H9 (cell line): Measurements from ENCODE around the gene NPRL2. TPM values are rescaled to one million over a fixed set of nuclear protein-coding genes. Genes with fewer than 3 reads are reported as not detected.

ENCODE experiments used
- DNase-seq: peaks from one replicate; pipeline ENCODE4 v3.0.0-alpha.2; 2017
- H2AFZ ChIP-seq: one replicate; pipeline ENCODE4 v1.6.1; 2013; ENCODE audit warnings: mild to moderate bottlenecking, low read length, control low read depth, moderate library complexity
- H2AK5ac ChIP-seq: 2 replicates; pipeline ENCODE4 v1.6.1; 2013; ENCODE audit warnings: low read length, control low read depth, mixed read lengths; ENCODE audit not compliant: insufficient read length
- H2BK120ac ChIP-seq: one replicate; pipeline ENCODE4 v1.6.1; 2013; ENCODE audit warnings: low read depth, mild to moderate bottlenecking, low read length, control low read depth, inconsistent platforms; ENCODE audit not compliant: poor library complexity, severe bottlenecking
- H2BK12ac ChIP-seq: 2 replicates; pipeline ENCODE4 v1.6.1; 2013; ENCODE audit warnings: low read length, control low read depth, mixed read lengths, low read depth; ENCODE audit not compliant: insufficient read length
- H2BK15ac ChIP-seq: 2 replicates; pipeline ENCODE4 v1.6.1; 2013; ENCODE audit warnings: low read depth, low read length, control low read depth
- H2BK20ac ChIP-seq: one replicate; pipeline ENCODE4 v1.6.1; 2013; ENCODE audit warnings: low read depth, mild to moderate bottlenecking, low read length, control low read depth, inconsistent platforms; ENCODE audit not compliant: poor library complexity, severe bottlenecking
- H2BK5ac ChIP-seq: 2 replicates; pipeline ENCODE4 v1.6.1; 2013; ENCODE audit warnings: low read length, control low read depth, mixed read lengths; ENCODE audit not compliant: insufficient read length
- H3K14ac ChIP-seq: 2 replicates; pipeline ENCODE4 v1.6.1; 2013; ENCODE audit warnings: low read length, control low read depth; ENCODE audit not compliant: insufficient read depth
- H3K18ac ChIP-seq: 2 replicates; pipeline ENCODE4 v1.6.1; 2013; ENCODE audit warnings: low read depth, mild to moderate bottlenecking, mixed read lengths, low read length, control low read depth; ENCODE audit not compliant: insufficient read length
- H3K23ac ChIP-seq: 2 replicates; pipeline ENCODE4 v1.6.1; 2013; ENCODE audit warnings: low read length, control low read depth, mixed read lengths, low read depth; ENCODE audit not compliant: insufficient read length
- H3K23me2 ChIP-seq: 2 replicates; pipeline ENCODE4 v1.6.1; 2013; ENCODE audit warnings: low read depth, mild to moderate bottlenecking, mixed read lengths, low read length, control low read depth; ENCODE audit not compliant: insufficient read length, poor library complexity, severe bottlenecking
- H3K27ac ChIP-seq: 2 replicates; pipeline ENCODE4 v1.5.1; 2013; ENCODE audit warnings: low read length, control low read depth, mixed read lengths, low read depth; ENCODE audit not compliant: insufficient read length
- H3K27me3 ChIP-seq: 2 replicates; pipeline ENCODE4 v1.6.1; 2013; ENCODE audit warnings: low read length, control low read depth, inconsistent platforms; ENCODE audit not compliant: insufficient read depth
- H3K4ac ChIP-seq: 2 replicates; pipeline ENCODE4 v1.6.1; 2013; ENCODE audit warnings: low read depth, mild to moderate bottlenecking, control low read depth, inconsistent platforms, low read length, moderate library complexity
- H3K4me1 ChIP-seq: 2 replicates; pipeline ENCODE4 v1.6.1; 2013; ENCODE audit warnings: low read length, control low read depth, inconsistent platforms; ENCODE audit not compliant: insufficient read depth
- H3K4me2 ChIP-seq: 2 replicates; pipeline ENCODE4 v1.6.1; 2013; ENCODE audit warnings: low read length, control low read depth, mixed read lengths; ENCODE audit not compliant: insufficient read length, insufficient read depth
- H3K56ac ChIP-seq: 2 replicates; pipeline ENCODE4 v1.6.1; 2013; ENCODE audit warnings: low read depth, mild to moderate bottlenecking, mixed read lengths, low read length, control low read depth; ENCODE audit not compliant: insufficient read length
- H3K79me1 ChIP-seq: 2 replicates; pipeline ENCODE4 v1.6.1; 2013; ENCODE audit warnings: low read depth, mild to moderate bottlenecking, moderate library complexity, low read length, control low read depth, inconsistent platforms; ENCODE audit not compliant: insufficient read depth, poor library complexity, severe bottlenecking
- H3K79me2 ChIP-seq: 2 replicates; pipeline ENCODE4 v1.6.1; 2013; ENCODE audit warnings: low read length, control low read depth, inconsistent platforms; ENCODE audit not compliant: insufficient read depth
- H3K9ac ChIP-seq: 2 replicates; pipeline ENCODE4 v1.6.1; 2013; ENCODE audit warnings: low read length, control low read depth, mixed read lengths; ENCODE audit not compliant: insufficient read length; ENCODE audit errors: extremely low read depth
- H3K9me3 ChIP-seq: one replicate; pipeline ENCODE4 v1.6.1; 2013; ENCODE audit warnings: low read depth, low read length, inconsistent platforms; ENCODE audit not compliant: control insufficient read depth
- H3T11ph ChIP-seq: one replicate; pipeline ENCODE4 v1.6.1; 2013; ENCODE audit warnings: mild to moderate bottlenecking, low read length, control low read depth, inconsistent platforms
- H4K20me1 ChIP-seq: one replicate; pipeline ENCODE4 v1.6.1; 2013; ENCODE audit not compliant: control insufficient read depth, insufficient read length, insufficient read depth
- H4K5ac ChIP-seq: 2 replicates; pipeline ENCODE4 v1.6.1; 2013; ENCODE audit warnings: low read depth, mild to moderate bottlenecking, mixed read lengths, low read length, control low read depth; ENCODE audit not compliant: insufficient read length
- H4K8ac ChIP-seq: replicated peaks from 2 replicates; pipeline ENCODE4 v1.6.1; 2013; ENCODE audit warnings: low read length, control low read depth, mixed read lengths, low read depth; ENCODE audit not compliant: insufficient read length
- H4K91ac ChIP-seq: 2 replicates; pipeline ENCODE4 v1.6.1; 2013; ENCODE audit warnings: low read depth, mild to moderate bottlenecking, moderate library complexity, mixed read lengths, low read length, control low read depth; ENCODE audit not compliant: insufficient read length
- H3K27ac Mint-ChIP-seq, 3 experiments: 2 replicates in 2 of 3; 3 replicates in 1 of 3; pipeline ENCODE4 v1.8.0; 2020 to 2021; ENCODE audit warnings: mixed read lengths in 3 of 3, mild to moderate bottlenecking in 1 of 3, moderate library complexity in 1 of 3
- H3K27me3 Mint-ChIP-seq: 2 replicates; pipeline ENCODE4 v1.8.0; 2021; ENCODE audit warnings: low read depth, mild to moderate bottlenecking, moderate library complexity, mixed read lengths
- H3K36me3 Mint-ChIP-seq, 3 experiments: 2 replicates in 2 of 3; 3 replicates in 1 of 3; pipeline ENCODE4 v1.8.0; 2020 to 2021; ENCODE audit warnings: low read depth in 3 of 3, mixed read lengths in 3 of 3; ENCODE audit not compliant: insufficient read depth in 1 of 3
- H3K4me1 Mint-ChIP-seq, 2 experiments: 2 replicates each; pipeline ENCODE4 v1.8.0; 2020; ENCODE audit warnings: mixed read lengths in 2 of 2
- H3K4me3 Mint-ChIP-seq, 2 experiments: 2 replicates in 1 of 2; 3 replicates in 1 of 2; pipeline ENCODE4 v1.8.0; 2020 to 2021; ENCODE audit warnings: mild to moderate bottlenecking in 2 of 2, mixed read lengths in 2 of 2, moderate library complexity in 1 of 2
- H3K9me3 Mint-ChIP-seq, 2 experiments: 2 replicates in 1 of 2; 3 replicates in 1 of 2; pipeline ENCODE4 v1.8.0; 2020; ENCODE audit warnings: mild to moderate bottlenecking in 2 of 2, mixed read lengths in 2 of 2, moderate library complexity in 1 of 2
- CTCF ChIP-seq: fragments of 200-600 bp; sonication (generic); conservative IDR thresholded peaks from 3 replicates; pipeline ENCODE4 v1.8.0; 2021; ENCODE audit warnings: antibody characterized with exemption, mild to moderate bottlenecking
- WGBS: extraction: QIAGEN DNeasy Blood & Tissue Kit; methylation state at CpG from one replicate; pipeline ENCODE4 v1.1.7; 2013; ENCODE audit warnings: missing lambda C conversion rate, low lambda C conversion rate, mixed read lengths; ENCODE audit not compliant: insufficient read length; ENCODE audit errors: extremely low coverage; 5-methylcytosine and 5-hydroxymethylcytosine counted together
- total RNA-seq: library from RNA; stranded (reverse); gene quantifications from 2 replicates; pipeline ENCODE4 v1.2.1, GENCODE V29; 2021

Gene NPRL2
- total RNA-seq, 1 experiment from 2014 or later = 23.4 TPM

DNA sequence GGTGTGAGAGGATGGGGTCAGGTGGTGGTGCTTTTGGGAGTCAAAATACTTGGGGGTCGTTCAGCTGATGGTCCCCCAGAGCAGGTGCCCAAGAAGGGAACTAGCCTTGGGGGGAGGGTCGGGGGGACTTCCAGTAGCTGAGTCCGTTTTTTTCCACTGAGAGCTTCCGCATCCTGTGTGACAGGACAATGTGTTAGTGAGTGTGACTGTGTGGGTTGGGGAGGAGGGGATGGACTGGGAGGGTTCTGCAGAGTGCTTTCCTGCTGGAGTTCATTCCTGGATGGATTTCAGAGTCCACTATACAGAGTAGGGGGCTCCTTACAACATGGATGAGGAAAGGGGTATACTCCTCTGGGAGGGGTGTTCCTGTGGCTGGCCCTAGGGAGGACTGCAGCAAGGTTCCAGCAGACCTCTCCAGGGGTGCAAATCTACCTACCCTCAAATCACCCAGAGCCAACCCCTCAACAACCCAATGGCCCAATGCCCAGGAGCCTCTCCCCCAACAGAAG, 27.4 kb downstream of the NPRL2 start:
- no peak overlapping the region for H3K56ac ChIP-seq
- H2BK20ac ChIP-seq = no peak overlapping the region
- H3T11ph ChIP-seq = no peak overlapping the region
- no peaks in the 10 kb centered on the region for H3K27me3 Mint-ChIP-seq
- H3K18ac ChIP-seq = no peak overlapping the region
- DNase-seq = no peak
- no peaks in the 10 kb centered on the region for H3K27me3 ChIP-seq
- no peak overlapping the region for H2BK12ac ChIP-seq
- peaks cover 20% of the 10 kb centered on the region for H3K23me2 ChIP-seq
- TF ChIP-seq CTCF = no peak
- H3K27ac ChIP-seq = no peak overlapping the region
- H2AFZ ChIP-seq = no peak overlapping the region
- H3K27ac Mint-ChIP-seq = peak overlapping the region in 1 of 3 experiments; percentile 88; a peak in 2 of 7 replicates
- H2AK5ac ChIP-seq = no peak overlapping the region
- no peak overlapping the region for H3K9ac ChIP-seq
- H3K9me3 ChIP-seq = no peaks in the 10 kb centered on the region
- no peak overlapping the region for H4K8ac ChIP-seq
- H4K5ac ChIP-seq = no peak overlapping the region
- H3K36me3 Mint-ChIP-seq = peaks cover 31 to 44% (median 31%) of the 10 kb centered on the region in 3 experiments
- peaks cover 6% of the 10 kb centered on the region for H3K79me1 ChIP-seq
- H3K23ac ChIP-seq = no peak overlapping the region
- no peak overlapping the region for H4K91ac ChIP-seq
- no peak overlapping the region for H3K14ac ChIP-seq
- H3K4me1 Mint-ChIP-seq = peaks cover 22 to 49% of the 10 kb centered on the region in 2 experiments
- H2BK5ac ChIP-seq = no peak overlapping the region
- peaks cover 10% of the 10 kb centered on the region; the same call in 1 of the 2 replicates for H3K79me2 ChIP-seq
- peak overlapping the region; percentile 37 for H3K4me2 ChIP-seq
- no peak overlapping the region for H2BK15ac ChIP-seq
- peak overlapping the region; percentile 85 to 90 for H3K4me3 Mint-ChIP-seq
- no peaks in the 10 kb centered on the region for H3K9me3 Mint-ChIP-seq
- peaks cover 6% of the 10 kb centered on the region; the same call in 1 of the 2 replicates for H3K4me1 ChIP-seq
- no peak overlapping the region for H2BK120ac ChIP-seq
- no CpG with 5 or more reads among the region's 4 CpGs for WGBS
- no peaks in the 10 kb centered on the region for H4K20me1 ChIP-seq
- H3K4ac ChIP-seq = no peak overlapping the region
